OCI-LY3 (cell line): ENCODE data around the gene IRX6.

ENCODE experiments used
- CTCF ChIP-seq: fragments of 200-600, 300-600 bp; sonication (generic); IDR thresholded peaks from 2 replicates; pipeline ENCODE4 v1.5.1; 2014; ENCODE audit warnings: antibody characterized with exemption, low read length, low read depth
- EZH2phosphoT487 ChIP-seq: fragments of 200-600 bp; shearing (Covaris generic); IDR thresholded peaks from 2 replicates; pipeline ENCODE4 v1.6.1; 2018; ENCODE audit warnings: antibody characterized with exemption, mixed run types, low read depth

DNA sequence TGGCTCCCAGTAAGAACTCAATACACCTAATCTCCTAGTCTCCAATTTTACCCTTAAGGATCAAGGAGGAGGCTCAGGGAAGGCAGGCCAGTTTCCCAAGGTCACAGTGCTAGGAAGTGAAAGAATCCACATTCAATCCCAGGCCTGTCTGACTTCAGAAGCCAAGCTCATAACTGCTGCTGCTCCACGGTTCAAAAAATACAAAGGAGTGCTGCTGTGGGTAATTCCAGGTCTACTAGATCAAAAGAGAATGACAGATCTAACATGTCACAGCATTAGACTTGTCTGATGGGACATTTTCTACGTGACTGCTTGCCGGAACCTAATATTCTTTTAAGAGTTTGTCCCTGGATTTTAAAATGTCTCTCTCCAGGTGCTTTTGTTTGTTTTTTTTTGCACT lies 48.8 kb upstream of the IRX6 start:
- TF ChIP-seq CTCF = no peak
- TF ChIP-seq EZH2phosphoT487 = no peak
